OCI-LY3 (cell line): Measurements from ENCODE around the gene ARAP1.

Experiments
- EZH2phosphoT487 ChIP-seq: fragments of 200-600 bp; shearing (Covaris generic); IDR thresholded peaks from 2 replicates; pipeline ENCODE4 v1.6.1; 2018; ENCODE audit warnings: antibody characterized with exemption, mixed run types, low read depth
- TF ChIP-seq, protein P1 (sequence below): fragments of 200-600, 300-600 bp; sonication (generic); IDR thresholded peaks from 2 replicates; pipeline ENCODE4 v1.5.1; 2014; ENCODE audit warnings: antibody characterized with exemption, low read length, low read depth

DNA sequence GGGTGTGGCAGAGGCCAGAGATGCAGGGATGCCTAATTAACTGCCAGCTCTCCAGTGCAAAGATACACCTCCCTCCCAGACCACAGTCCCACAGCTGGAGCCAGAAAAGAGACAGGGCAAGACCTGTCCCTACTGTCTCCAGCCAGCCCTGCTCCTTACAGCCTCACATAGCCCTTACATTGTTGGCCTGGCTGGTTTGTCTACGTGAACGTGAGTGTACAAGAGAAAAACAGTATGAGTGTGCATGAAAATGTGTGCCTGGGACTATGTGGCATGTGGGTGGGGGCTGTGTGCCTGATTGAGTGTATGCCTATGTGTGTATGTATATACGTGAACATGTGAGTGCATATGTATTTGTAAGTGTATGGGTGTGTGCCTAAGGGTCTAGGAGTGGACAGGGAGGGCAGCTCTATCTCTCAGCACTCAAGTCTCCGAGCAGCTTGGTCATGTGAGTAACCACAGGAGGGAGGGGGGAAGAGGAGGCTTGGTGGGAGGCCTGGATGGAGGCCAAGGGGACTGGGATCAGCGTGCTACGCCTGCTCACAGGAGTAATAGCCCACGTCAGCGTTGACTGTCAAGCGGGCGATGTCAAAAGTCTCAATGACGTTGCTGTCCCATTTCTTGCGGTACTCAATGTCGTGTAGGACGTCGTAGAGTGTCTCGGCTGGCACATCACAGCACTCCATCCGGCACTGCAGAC is 6.6 kb upstream of the ARAP1 start:
- no peak for TF ChIP-seq EZH2phosphoT487
- TF ChIP-seq, protein P1, sequence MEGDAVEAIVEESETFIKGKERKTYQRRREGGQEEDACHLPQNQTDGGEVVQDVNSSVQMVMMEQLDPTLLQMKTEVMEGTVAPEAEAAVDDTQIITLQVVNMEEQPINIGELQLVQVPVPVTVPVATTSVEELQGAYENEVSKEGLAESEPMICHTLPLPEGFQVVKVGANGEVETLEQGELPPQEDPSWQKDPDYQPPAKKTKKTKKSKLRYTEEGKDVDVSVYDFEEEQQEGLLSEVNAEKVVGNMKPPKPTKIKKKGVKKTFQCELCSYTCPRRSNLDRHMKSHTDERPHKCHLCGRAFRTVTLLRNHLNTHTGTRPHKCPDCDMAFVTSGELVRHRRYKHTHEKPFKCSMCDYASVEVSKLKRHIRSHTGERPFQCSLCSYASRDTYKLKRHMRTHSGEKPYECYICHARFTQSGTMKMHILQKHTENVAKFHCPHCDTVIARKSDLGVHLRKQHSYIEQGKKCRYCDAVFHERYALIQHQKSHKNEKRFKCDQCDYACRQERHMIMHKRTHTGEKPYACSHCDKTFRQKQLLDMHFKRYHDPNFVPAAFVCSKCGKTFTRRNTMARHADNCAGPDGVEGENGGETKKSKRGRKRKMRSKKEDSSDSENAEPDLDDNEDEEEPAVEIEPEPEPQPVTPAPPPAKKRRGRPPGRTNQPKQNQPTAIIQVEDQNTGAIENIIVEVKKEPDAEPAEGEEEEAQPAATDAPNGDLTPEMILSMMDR, result no peak
